K562 (cell line): ENCODE measurements around the gene BNIPL. TPM values are rescaled to one million over a fixed set of nuclear protein-coding genes. Genes with fewer than 3 reads are reported as not detected.

Experiments used
- ATAC-seq: fragments of 200-7000 bp; cut with Tn5 transposase; 3 replicates; pipeline ENCODE4 v1.9.1; 2020; ENCODE audit warnings: moderate library complexity
- BruUV-seq: library from RNA; stranded (reverse); fragments of 400-500 nt; replicated peaks from 2 replicates; lab custom pipeline; 2021; lab: Mats Ljungman, UMichigan
- CTCF ChIA-PET: fragments of 300-600 bp; formaldehyde crosslinking; extraction: SDS; loops from one replicate; lab custom pipeline; 2021; ENCODE audit warnings: low intra/inter-chr PET ratio; lab: Yijun Ruan, JAX
- POLR2A ChIA-PET: fragments of 300-600, 350-650 bp; sonication (Branson Sonifier 250); formaldehyde crosslinking; extraction: SDS; loops from one replicate; lab custom pipeline; 2021; ENCODE audit warnings: antibody characterized with exemption, inconsistent platforms; lab: Yijun Ruan, JAX
- DNase-seq, 4 experiments: peaks; one replicate each; pipeline versions ENCODE4 v3.0.0 to v3.0.0-alpha.2; 2011 to 2018; ENCODE audit warnings: low spot score in 3 of 4, mixed read lengths in 3 of 4; ENCODE audit errors: extremely low read depth in 1 of 4
- FAIRE-seq: peaks from 2 replicates; lab custom pipeline; 2011; peaks lifted over from hg19 to GRCh38; lab: Jason Lieb, UNC
- H2AFZ ChIP-seq: 2 replicates; pipeline ENCODE4 v1.6.0; 2011; ENCODE audit warnings: low read depth, low read length, control low read depth, inconsistent platforms
- H3K27ac ChIP-seq: fragments of 200-600 bp; 3 replicates; pipeline ENCODE4 v1.8.0; 2011; ENCODE audit warnings: low read depth, mild to moderate bottlenecking, control low read depth, inconsistent platforms, low read length, moderate library complexity, mixed read lengths; ENCODE audit errors: extremely low read depth
- H3K27me3 ChIP-seq, 2 experiments: fragments of 300-600 bp in 1 of 2; 2 replicates in 1 of 2; 3 replicates in 1 of 2; pipeline versions ENCODE4 v1.6.0 to v1.8.0; 2011; ENCODE audit warnings: inconsistent platforms in 2 of 2, low read length in 2 of 2, mild to moderate bottlenecking in 1 of 2, mixed read lengths in 1 of 2, moderate library complexity in 1 of 2; ENCODE audit not compliant: control insufficient read depth in 2 of 2, insufficient read depth in 2 of 2
- H3K36me3 ChIP-seq: fragments of 300-600 bp; 3 replicates; pipeline ENCODE4 v1.8.0; 2011; ENCODE audit warnings: mild to moderate bottlenecking, low read length, inconsistent platforms; ENCODE audit not compliant: control insufficient read depth, insufficient read depth
- H3K4me1 ChIP-seq, 2 experiments: fragments of 200-600 bp in 1 of 2; replicated peaks in 1 of 2; 2 replicates in 1 of 2; 3 replicates in 1 of 2; pipeline versions ENCODE4 v1.5.1 to v1.8.0; 2011; ENCODE audit warnings: inconsistent platforms in 2 of 2, low read length in 2 of 2, mild to moderate bottlenecking in 1 of 2, mixed read lengths in 1 of 2, moderate library complexity in 1 of 2; ENCODE audit not compliant: control insufficient read depth in 2 of 2, insufficient read depth in 2 of 2
- H3K4me2 ChIP-seq: 2 replicates; pipeline ENCODE4 v1.6.1; 2011; ENCODE audit warnings: low read length, control low read depth, inconsistent platforms, mixed read lengths; ENCODE audit not compliant: insufficient read depth
- H3K4me3 ChIP-seq: fragments of 200-600 bp; sonication (generic), shearing (Covaris generic); 2 replicates; pipeline ENCODE4 v1.5.1; 2016; ENCODE audit warnings: control low read depth, inconsistent platforms
- H3K79me2 ChIP-seq: fragments of 200-600 bp; 3 replicates; pipeline ENCODE4 v1.8.0; 2011; ENCODE audit warnings: low read length, inconsistent platforms; ENCODE audit not compliant: control insufficient read depth, insufficient read depth
- H3K9ac ChIP-seq, 2 experiments: 2 replicates each; pipeline versions ENCODE4 v1.6.0 to v1.6.1; 2011; ENCODE audit warnings: low read depth in 2 of 2, low read length in 2 of 2, control low read depth in 1 of 2, inconsistent platforms in 1 of 2, mild to moderate bottlenecking in 1 of 2, mixed read lengths in 1 of 2; ENCODE audit not compliant: insufficient read depth in 1 of 2
- H3K9me1 ChIP-seq: one replicate; pipeline ENCODE4 v1.6.0; 2011; ENCODE audit warnings: inconsistent platforms, mild to moderate bottlenecking, low read length, moderate library complexity; ENCODE audit not compliant: control insufficient read depth, insufficient read depth
- H3K9me3 ChIP-seq: replicated peaks from 2 replicates; pipeline ENCODE4 v1.5.1; 2011; ENCODE audit warnings: low read depth, low read length, inconsistent platforms; ENCODE audit not compliant: control insufficient read depth, insufficient read depth
- H4K20me1 ChIP-seq: replicated peaks from 2 replicates; pipeline ENCODE4 v1.6.1; 2011; ENCODE audit warnings: low read length, inconsistent platforms, mixed read lengths; ENCODE audit not compliant: control insufficient read depth, insufficient read depth
- AFF1 ChIP-seq, 2 experiments: fragments of 450-650 bp; IDR thresholded peaks; 2 replicates each; pipeline ENCODE4 v1.6.1; 2018; ENCODE audit warnings: mild to moderate bottlenecking in 2 of 2, low read depth in 1 of 2; ENCODE audit not compliant: partially characterized antibody in 2 of 2
- CCAR2 ChIP-seq: fragments of 200-400 bp; formaldehyde crosslinking; IDR thresholded peaks from 2 replicates; pipeline ENCODE4 v1.6.1; 2017; ENCODE audit warnings: mild to moderate bottlenecking, low read depth, low read length
- E2F8 ChIP-seq: fragments of 450-650 bp; IDR thresholded peaks from 2 replicates; pipeline ENCODE4 v1.7.1; 2018; ENCODE audit warnings: mild to moderate bottlenecking, low read depth; ENCODE audit not compliant: partially characterized antibody
- ZNF121 ChIP-seq: sonication (generic); formaldehyde crosslinking; conservative IDR thresholded peaks from 2 replicates; pipeline ENCODE4 v1.8.0; 2022; ENCODE audit warnings: missing genetic modification reagents
- ZNF263 ChIP-seq: sonication (generic); formaldehyde crosslinking; IDR thresholded peaks from 2 replicates; pipeline ENCODE4 v1.8.0; 2022; ENCODE audit warnings: mild to moderate bottlenecking, missing genetic modification reagents, borderline replicate concordance
- WGBS: fragments of 100-300 bp; shearing (Covaris generic); methylation state at CpG from one replicate; pipeline ENCODE4 v1.1.6; 2016; ENCODE audit warnings: low coverage, mixed read lengths; ENCODE audit not compliant: insufficient coverage; ENCODE audit errors: missing lambda C conversion rate; 5-methylcytosine and 5-hydroxymethylcytosine counted together
- in situ Hi-C: fragments of 300-500 bp; cut with MboI; formaldehyde crosslinking; loops from 4 replicates; pipeline ENCODE4 v1.15.0; 2018; ENCODE audit warnings: inconsistent platforms, mixed read lengths
- intact Hi-C: fragments of 100-400 bp; cut with micrococcal nuclease; formaldehyde crosslinking; loops from 2 replicates; pipeline ENCODE4 v1.14.2; 2022
- polyA plus RNA-seq, 8 experiments: library from polyadenylated mRNA; depleted of rRNA in 4 of 8; stranded (reverse) in 5 of 8; unstranded in 3 of 8; fragments of >200 nt; fragmentation: Nextera tagmentation in 2 of 8; fragmentation: Illumina TruSeq in 1 of 8; extraction: Ambion mirVana in 2 of 8; extraction: Trizol in 1 of 8; gene quantifications; 2 replicates each; pipeline versions ENCODE4 v1.2.1 to v1.2.3, GENCODE V29; 2011 to 2014; ENCODE audit warnings: inconsistent platforms in 1 of 8, missing spikeins in 1 of 8
- total RNA-seq, 7 experiments: library from RNA; depleted of rRNA in 6 of 7; stranded (reverse); fragments of >200 nt in 6 of 7; fragmentation: Illumina TruSeq in 2 of 7; extraction: Trizol in 2 of 7; gene quantifications; 2 replicates each; pipeline versions ENCODE4 v1.2.1 to v1.2.3, GENCODE V29; 2011 to 2021; ENCODE audit warnings: low replicate concordance in 1 of 7

BNIPL gene
- total and polyA plus RNA-seq, 9 of the 15 experiments (the other 6 are each of a cell fraction or from before 2014, with no cell fraction given), result 0.08 to 1.4 (median 0.68) TPM

DNA sequence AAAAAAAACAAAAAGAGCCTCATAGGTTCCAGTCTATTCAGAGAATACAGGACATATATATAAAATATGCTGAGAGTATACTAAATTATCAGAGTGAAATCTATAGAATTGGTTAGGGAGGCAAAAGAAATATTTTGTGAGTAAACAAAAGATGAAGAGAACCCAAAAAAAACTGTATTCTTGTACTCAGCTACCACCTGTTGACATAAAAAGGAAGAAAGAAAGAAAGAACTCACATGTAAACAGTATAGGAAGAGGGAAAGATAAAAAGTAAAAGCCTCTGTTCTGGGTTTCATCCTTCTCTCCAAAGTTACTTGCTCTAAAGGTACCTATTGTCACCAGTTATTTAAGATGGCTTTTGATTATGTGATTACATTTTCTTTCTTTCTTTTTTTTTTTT is 9.9 kb upstream of the BNIPL start (continued):
- TF ChIP-seq AFF1 (IDR thresholded peaks at IDR 0.05; ENCODE audit: low read depth in 1 of 2, partially characterized antibody in 2 of 2) (no peak), CCAR2 (no peak), ZNF263 (CRISPR knock-in tag) (no peak)

GRCh38 chr1:151032164-151032563 is 4.2 kb upstream of the BNIPL start:
- no peaks in the 10 kb centered on the region for H4K20me1 ChIP-seq
- no peak overlapping the region for H3K4me2 ChIP-seq
- H3K27me3 ChIP-seq, result no peaks in the 10 kb centered on the region
- FAIRE-seq (no peak), ATAC-seq (no peak), DNase-seq (no peak)
- H3K36me3 ChIP-seq, result peaks cover 54% of the 10 kb centered on the region
- in situ Hi-C loops (no loop called here), intact Hi-C loops (no loop called here)
- no TSS peak for BruUV-seq
- no peak overlapping the region for H3K27ac ChIP-seq
- no peaks in the 10 kb centered on the region; a peak in 1 of 5 replicates for H3K4me1 ChIP-seq
- no peak overlapping the region for H3K9ac ChIP-seq
- no peak overlapping the region for H3K4me3 ChIP-seq
- H3K9me3 ChIP-seq, result no peaks in the 10 kb centered on the region
- no peaks in the 10 kb centered on the region for H3K9me1 ChIP-seq
- 94% methylated on average over 8 of the region's 8 CpGs for WGBS
- POLR2A ChIA-PET, result interaction anchor here (0.6 to 1.0 kb wide), 3 partner anchors 22 to 353 kb away, joined by 3 read pairs; no protein-coding TSS in a partner anchor
- CTCF ChIA-PET, result no interaction called here
- H3K79me2 ChIP-seq, result no peaks in the 10 kb centered on the region
- TF ChIP-seq ZNF121 (CRISPR knock-in tag), result peak; percentile 65; the same call in 1 of the 2 replicates
- no peak for TF ChIP-seq E2F8
- H2AFZ ChIP-seq, result no peak overlapping the region
